ENCODE results near the gene SLC1A5. TPM values are rescaled to one million over a fixed set of nuclear protein-coding genes. Genes with fewer than 3 reads are reported as not detected.
A peak's percentile ranks its signal among the peaks of the same experiment; 100 is the strongest.
"Not testable (repeated sequence)": the region's sequence is repeated elsewhere in the genome, so short reads cannot be mapped to it uniquely, and the experiment has no call there.

Gene SLC1A5
- total and polyA plus RNA-seq, 4 donors: 38.2 to 216 (median 106) TPM

DNA sequence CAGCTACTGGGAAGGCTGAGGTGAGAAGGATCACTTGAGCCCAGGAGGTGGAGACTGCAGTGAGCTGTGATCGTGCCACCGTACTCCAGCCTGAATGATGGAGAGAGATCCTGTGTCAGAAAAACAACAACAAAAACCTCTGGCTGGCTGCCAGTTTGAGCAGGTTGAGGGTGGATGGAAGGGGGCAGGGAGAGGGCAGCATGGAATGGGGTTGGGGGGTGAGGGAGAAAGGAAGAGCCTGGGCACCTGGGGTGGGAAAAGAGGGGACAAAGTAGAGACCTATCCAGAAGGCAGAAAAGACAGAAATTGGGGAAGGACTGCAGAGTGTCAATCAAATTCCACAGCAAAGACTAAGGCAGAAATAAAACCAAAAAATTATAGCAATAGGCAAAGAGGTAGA lies 4.7 kb downstream of the SLC1A5 start:
- Histone ChIP-seq H3K27me3 (ENCODE audit: control insufficient read depth in 3 of 3, insufficient read depth in 3 of 3, low read length in 2 of 3) (no peaks in the 10 kb centered on the region), H3K9ac (ENCODE audit: insufficient read depth in 1 of 2, low read length in 2 of 2) (peak overlapping the region in 1 of 2 donors; percentile 38), H3K36me3 (ENCODE audit: control insufficient read depth in 4 of 4, insufficient read depth in 4 of 4, low read length in 4 of 4) (peaks cover 0 to 47% (median 38%) of the 10 kb centered on the region in 4 donors), H3K4me1 (ENCODE audit: control insufficient read depth in 5 of 5, insufficient read depth in 5 of 5, low read length in 5 of 5) (peaks cover 0 to 32% (median 8%) of the 10 kb centered on the region in 5 donors), H3K9me3 (ENCODE audit: control insufficient read depth in 4 of 4, insufficient read depth in 3 of 4, low read length in 3 of 4) (no peaks in the 10 kb centered on the region), H3K4me3 (no peak overlapping the region), H3K27ac (ENCODE audit: low read depth in 1 of 2, low read length in 1 of 2) (no peak overlapping the region)
- DNase-seq: no peak
- no peak for ATAC-seq (ENCODE audit: insufficient read depth, low FRiP score)
- WGBS, 2 donors: 55 to 82% methylated on average over 2 of the region's 2 CpGs
- TF ChIP-seq, protein P1, sequence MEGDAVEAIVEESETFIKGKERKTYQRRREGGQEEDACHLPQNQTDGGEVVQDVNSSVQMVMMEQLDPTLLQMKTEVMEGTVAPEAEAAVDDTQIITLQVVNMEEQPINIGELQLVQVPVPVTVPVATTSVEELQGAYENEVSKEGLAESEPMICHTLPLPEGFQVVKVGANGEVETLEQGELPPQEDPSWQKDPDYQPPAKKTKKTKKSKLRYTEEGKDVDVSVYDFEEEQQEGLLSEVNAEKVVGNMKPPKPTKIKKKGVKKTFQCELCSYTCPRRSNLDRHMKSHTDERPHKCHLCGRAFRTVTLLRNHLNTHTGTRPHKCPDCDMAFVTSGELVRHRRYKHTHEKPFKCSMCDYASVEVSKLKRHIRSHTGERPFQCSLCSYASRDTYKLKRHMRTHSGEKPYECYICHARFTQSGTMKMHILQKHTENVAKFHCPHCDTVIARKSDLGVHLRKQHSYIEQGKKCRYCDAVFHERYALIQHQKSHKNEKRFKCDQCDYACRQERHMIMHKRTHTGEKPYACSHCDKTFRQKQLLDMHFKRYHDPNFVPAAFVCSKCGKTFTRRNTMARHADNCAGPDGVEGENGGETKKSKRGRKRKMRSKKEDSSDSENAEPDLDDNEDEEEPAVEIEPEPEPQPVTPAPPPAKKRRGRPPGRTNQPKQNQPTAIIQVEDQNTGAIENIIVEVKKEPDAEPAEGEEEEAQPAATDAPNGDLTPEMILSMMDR (IDR thresholded peaks at IDR 0.05; ENCODE audit: control extremely low read depth, extremely low read depth): no peak

DNA sequence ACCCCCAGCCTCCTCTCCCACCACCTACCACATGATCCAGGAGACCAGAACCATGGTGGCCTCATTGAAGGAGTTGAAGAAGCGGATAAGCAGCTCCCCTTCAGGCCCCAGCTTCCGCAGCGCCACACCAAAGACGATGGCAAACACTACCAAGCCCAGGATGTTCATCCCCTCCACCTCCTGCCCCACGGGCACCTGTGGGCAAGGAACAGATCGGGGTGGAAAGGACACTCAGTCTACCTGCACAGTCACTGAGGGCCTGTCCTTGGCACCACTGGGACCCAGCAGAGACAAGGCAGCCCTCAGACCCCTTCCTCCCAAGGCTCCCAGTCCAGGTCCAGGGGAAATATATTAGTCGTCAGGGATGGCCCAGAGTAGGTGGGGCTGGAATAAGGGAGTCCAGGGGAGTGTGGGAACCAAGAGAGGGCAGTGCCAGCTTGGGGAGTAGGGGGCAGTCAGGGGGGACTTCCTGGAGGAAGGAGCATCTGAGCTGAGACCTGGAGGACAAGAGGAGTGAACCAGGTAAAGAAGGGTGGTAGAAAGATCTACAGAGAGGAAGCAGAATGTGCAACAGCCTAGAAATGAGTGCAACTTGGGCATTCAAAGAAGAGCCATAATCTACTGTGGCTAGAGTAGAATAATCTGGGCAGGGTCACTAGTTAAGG lies 5.9 kb downstream of the SLC1A5 start:
- H3K9ac ChIP-seq (ENCODE audit: insufficient read depth in 1 of 2, low read length in 2 of 2): no peak overlapping the region
- no peaks in the 10 kb centered on the region for H3K27me3 ChIP-seq (ENCODE audit: control insufficient read depth in 3 of 3, insufficient read depth in 3 of 3, low read length in 2 of 3)
- no peaks in the 10 kb centered on the region for H3K9me3 ChIP-seq (ENCODE audit: control insufficient read depth in 4 of 4, insufficient read depth in 3 of 4, low read length in 3 of 4)
- ATAC-seq (ENCODE audit: insufficient read depth, low FRiP score) (no peak), DNase-seq (no peak)
- TF ChIP-seq, protein P1 (IDR thresholded peaks at IDR 0.05; ENCODE audit: control extremely low read depth, extremely low read depth): no peak
- H3K36me3 ChIP-seq (ENCODE audit: control insufficient read depth in 4 of 4, insufficient read depth in 4 of 4, low read length in 4 of 4): peaks cover 0 to 51% (median 43%) of the 10 kb centered on the region in 4 donors
- WGBS, 2 donors: 96 to 98% methylated on average over 7 of the region's 7 CpGs
- no peak overlapping the region for H3K27ac ChIP-seq (ENCODE audit: low read depth in 1 of 2, low read length in 1 of 2)
- peaks cover 0 to 32% (median 8%) of the 10 kb centered on the region in 5 donors for H3K4me1 ChIP-seq (ENCODE audit: control insufficient read depth in 5 of 5, insufficient read depth in 5 of 5, low read length in 5 of 5)
- no peak overlapping the region for H3K4me3 ChIP-seq

- 86 to 87% methylated on average over 12 of the region's 12 CpGs for WGBS, 2 donors
- ATAC-seq (ENCODE audit: insufficient read depth, low FRiP score); H3K4me3 ChIP-seq; H3K9me3 ChIP-seq (ENCODE audit: control insufficient read depth in 4 of 4, insufficient read depth in 3 of 4, low read length in 3 of 4); H3K27ac ChIP-seq (ENCODE audit: low read depth in 1 of 2, low read length in 1 of 2); H3K9ac ChIP-seq (ENCODE audit: insufficient read depth in 1 of 2, low read length in 2 of 2); H3K4me1 ChIP-seq (ENCODE audit: control insufficient read depth in 5 of 5, insufficient read depth in 5 of 5, low read length in 5 of 5); DNase-seq; H3K27me3 ChIP-seq (ENCODE audit: control insufficient read depth in 3 of 3, insufficient read depth in 3 of 3, low read length in 2 of 3): not testable (repeated sequence)
- H3K36me3 ChIP-seq (ENCODE audit: control insufficient read depth in 4 of 4, insufficient read depth in 4 of 4, low read length in 4 of 4): peaks cover 0 to 62% (median 48%) of the 10 kb centered on the region in 4 donors
Observed at GRCh38 chr19:46777956-46778645, 10.3 kb downstream of the SLC1A5 start.
